GM21737 (cell line): ENCODE results near the gene PXDC1.

Experiments used
- ATAC-seq: cut with Tn5 transposase; IDR thresholded peaks from one replicate; pipeline ENCODE4 v1.9.1; 2021; ENCODE audit warnings: mild to moderate bottlenecking, moderate library complexity; ENCODE audit not compliant: unreplicated experiment

Gene PXDC1, protein sequence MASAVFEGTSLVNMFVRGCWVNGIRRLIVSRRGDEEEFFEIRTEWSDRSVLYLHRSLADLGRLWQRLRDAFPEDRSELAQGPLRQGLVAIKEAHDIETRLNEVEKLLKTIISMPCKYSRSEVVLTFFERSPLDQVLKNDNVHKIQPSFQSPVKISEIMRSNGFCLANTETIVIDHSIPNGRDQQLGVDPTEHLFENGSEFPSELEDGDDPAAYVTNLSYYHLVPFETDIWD

DNA sequence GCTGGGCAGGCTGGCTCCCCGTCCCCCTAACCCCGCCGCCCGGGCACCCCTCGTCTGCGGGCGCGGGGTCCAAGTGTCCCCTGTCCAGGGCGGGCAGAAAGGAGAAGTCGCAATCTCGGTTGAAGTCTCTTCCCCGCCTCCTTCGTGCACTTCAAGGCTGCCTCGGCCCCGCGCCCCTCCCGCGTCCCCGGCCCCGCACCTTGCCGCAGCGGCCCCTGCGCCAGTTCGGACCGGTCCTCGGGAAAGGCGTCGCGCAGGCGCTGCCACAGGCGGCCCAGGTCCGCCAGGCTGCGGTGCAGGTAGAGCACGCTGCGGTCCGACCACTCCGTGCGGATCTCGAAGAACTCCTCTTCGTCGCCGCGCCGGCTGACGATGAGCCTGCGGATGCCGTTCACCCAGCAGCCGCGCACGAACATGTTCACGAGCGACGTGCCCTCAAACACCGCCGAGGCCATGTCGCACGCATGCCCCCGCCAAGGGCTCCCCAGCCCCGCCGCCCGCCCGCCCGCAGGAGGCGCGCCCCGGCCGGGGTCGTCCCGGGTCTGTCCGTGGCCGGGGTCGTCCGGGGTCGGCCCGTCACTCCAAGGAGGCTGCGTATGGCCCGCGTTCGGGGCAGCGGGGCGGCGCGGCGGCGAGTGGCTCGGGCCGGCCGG, at the start of gene PXDC1:
TSS of gene PXDC1 (minus strand) at position 637 of the 653 bp plus-strand sequence. CDS start at position 455, 182 bp downstream.
- peak; percentile 5 for ATAC-seq

DNA sequence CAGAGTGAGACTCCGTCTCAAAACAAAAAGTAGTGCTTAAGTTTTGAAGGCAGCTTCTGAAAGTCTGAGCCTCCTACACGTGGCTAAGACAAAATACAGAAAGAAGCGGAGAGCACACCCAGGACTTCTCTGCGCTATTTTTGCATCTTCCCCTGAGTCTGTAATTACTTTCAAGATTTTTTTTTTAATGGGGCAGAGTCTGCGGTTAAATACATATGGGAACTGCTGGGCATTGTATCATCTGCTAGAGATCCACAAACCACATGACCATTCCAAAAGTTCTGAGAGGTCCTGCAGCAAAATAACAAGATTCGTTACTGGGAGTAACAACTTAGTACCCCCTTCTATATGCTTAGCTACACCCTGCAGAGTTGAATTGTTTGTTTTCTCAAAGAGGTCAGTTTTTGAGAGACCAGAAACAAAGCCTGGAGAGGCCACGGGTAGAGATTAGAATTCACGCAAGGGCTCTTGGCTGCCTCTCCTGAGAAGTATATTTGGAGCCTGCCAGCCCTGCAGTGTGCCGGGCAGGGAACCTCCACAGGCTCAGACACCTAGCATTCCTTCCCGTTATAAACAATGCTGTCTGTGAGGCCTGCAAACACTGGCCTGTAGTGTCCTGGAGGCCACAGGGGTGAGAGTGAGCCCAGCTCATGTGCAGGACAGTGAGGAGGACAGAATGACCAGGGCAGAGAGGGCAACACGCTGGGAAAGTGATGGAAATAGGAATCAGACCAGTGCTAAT, 49.5 kb upstream of the PXDC1 start:
- no peak for ATAC-seq

DNA sequence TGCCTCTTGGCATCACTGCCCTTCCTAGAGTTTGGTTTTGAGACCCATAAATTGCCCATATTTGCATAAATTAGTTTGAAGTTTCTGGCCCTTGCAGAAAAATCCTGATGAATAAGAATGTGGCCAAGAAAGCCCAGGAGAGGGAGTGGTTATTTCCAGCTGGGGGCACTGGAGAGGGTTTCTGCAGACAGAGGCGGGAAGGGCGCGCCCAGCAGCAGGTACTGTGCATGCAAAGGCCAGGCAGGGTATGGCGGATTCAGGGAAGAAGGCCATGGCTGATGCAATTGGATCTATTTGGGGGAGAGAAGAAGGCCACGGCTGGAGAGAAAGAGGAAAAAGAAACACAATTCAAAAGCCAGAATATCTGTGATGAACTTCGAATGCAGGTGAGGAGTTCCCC, 48.2 kb upstream of the PXDC1 start:
- no peak for ATAC-seq

DNA sequence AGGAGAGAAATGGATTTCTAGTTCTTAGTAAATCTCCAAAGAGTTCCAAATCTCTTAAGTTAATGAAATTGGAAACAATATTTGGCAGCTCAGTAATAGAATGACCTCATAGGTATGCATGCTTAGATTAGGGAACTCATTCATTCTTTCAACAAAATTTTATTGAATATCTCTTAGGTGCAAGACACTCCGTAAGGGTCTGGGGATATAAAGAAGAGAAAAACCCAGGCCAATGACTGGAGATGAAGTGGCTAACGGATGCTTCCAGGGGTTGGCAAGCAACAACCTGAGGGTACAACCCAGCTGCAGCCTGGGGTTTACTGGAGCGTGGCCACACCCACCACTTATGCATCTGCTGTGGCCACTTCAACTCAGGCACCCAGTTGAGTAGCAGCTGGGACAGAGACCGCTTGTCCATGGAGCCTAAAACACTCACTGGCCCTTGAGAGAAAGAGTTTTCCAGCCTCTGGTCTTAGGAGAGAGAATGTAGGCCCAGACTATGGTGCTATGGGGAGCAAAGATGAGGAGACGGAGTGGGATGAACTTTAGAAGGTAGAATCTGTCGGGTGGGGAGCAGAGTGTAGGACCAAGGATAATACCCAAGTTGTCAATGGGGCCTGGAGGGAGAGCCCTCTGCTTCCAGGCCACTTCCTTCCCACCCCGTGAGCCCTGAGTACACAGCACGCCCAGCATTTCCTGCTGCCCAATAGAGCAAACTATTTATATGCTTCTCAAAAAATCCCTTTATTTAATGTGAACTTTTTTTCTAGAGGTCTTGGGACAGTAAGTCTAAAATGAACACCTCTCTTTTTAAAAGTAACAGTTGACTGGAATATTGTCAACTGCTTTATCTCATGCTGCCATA, 46.8 kb upstream of the PXDC1 start:
- ATAC-seq = no peak

DNA sequence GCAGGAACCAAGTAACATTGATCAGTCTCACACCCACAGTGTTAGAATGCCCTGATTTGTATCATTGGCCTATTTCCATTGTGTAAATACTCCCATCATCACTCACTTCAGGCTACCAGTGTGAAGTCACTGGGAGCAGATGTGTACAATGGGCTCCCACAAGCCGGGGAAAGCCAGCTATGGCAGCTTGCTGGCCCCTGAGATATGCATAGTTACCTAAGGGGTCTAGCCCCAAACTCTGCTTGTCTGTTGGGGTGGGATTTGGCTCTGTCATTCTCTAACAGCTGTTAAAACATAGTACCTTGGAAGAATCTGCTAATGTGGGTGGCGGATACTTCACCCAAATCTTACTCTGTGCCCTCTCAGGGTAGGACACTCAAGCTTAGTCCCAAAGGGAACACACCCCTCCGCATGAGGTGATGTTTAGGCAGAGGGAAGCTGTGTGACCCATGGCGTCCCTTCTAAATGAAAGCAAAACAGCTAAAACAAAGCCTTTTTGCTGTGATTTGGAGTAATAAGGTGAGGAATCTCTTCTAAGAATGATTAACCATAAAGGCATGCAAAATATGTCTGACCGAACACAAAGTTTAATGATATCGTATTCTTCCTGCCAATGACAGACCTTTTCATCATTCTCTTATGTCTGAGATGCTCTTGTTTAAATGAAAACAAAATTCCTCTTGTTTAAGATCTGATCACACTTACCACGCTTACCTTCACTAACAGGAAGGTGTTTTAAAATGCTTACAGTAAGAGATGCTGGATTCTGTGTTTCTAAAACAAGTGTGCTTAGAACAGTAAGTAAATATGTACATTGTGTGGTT, 45.9 kb upstream of the PXDC1 start:
- no peak for ATAC-seq

DNA sequence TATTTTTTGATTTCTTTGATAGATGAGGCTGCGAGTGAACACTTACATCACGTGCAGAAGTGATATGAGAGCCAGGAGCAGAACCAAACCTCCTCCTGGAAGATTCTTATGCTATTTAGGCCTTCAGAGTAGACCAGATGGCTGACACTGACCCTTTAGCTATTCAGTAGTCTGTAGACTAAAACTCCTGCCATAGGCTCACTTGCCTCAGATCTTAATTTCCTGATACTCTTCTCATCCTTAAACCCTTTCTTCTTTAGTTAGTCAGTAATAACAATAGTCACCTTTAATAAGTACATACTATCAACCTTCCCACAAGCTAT, 45.2 kb upstream of the PXDC1 start:
- ATAC-seq = no peak

DNA sequence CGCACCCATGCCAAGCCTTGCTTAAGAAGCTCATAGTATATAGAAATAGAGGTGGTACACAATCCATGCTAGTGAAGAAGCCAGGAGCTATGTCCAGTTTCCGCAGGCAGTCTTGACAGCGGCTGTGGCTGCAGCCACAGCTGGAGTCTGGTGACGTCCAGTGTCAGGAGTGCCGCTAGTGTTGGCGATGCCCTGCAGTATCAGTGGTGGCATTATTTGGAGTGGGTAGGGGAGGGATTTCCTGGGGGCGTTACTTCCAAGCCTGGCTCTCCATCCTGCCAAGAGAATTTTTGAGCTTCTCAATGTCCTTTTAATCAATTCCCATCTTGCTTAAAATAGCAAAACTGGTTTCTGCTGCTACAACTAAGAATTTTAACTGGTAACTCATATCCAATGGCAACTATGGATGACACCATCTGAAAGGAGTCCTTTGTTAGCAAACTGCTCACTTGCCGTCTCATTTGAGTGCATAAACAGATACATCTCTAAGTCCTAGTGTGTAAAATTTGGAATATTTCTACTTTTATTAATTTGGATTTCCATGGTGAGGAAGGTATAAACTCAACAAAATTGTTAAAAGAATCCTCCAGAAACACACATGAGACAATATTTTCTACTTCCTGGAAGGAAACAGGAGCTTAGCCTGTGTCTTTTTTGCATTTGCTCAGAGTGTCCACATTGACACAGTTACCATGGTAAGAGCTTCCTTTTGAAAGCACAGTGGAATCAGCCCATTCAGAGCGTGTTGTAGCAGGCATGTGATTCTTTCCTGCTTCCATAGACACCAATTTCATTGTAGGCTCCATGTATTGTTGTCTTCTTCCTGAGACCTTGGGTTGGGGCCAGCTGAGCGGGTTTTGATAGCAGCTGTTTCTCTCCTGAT, 44.6 kb upstream of the PXDC1 start:
- no peak for ATAC-seq

DNA sequence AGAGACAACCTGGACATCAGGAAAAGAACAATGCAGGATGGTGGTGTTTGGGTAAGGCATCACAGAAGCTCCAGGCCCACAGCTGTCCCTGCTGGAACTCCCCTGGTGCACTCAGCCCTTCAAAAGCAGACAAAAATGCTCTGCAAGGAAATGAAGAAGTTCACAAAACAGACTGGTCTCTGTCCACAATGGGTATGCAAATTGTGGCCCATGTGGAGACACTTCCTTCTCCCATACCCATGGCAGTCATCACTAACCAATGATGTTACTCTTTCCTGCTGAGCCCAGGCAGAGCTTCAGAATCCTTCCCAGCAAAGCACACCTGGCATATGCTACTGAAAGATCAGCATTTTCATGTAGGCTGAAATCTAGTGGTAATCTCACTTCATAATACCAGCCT, 42.6 kb upstream of the PXDC1 start:
- no peak for ATAC-seq

DNA sequence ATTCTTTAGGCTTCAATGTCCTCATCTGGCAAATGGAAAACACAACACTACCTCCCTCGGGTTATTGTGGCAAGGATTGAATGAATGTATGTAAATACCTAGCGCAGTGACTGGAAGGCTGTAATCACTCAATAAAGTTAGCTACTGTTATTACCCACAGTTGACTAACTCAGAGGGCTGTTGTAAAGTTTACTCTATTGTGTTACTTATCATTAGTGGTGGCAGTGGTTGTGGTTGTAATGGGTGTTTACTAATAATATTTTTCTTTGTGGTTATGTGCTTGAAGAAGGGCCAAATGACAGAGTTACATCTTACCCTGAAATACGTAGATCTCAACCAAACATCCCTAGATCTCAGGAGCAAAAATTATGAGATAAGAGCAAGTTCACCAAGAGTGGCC, 42.0 kb upstream of the PXDC1 start:
- ATAC-seq = no peak

DNA sequence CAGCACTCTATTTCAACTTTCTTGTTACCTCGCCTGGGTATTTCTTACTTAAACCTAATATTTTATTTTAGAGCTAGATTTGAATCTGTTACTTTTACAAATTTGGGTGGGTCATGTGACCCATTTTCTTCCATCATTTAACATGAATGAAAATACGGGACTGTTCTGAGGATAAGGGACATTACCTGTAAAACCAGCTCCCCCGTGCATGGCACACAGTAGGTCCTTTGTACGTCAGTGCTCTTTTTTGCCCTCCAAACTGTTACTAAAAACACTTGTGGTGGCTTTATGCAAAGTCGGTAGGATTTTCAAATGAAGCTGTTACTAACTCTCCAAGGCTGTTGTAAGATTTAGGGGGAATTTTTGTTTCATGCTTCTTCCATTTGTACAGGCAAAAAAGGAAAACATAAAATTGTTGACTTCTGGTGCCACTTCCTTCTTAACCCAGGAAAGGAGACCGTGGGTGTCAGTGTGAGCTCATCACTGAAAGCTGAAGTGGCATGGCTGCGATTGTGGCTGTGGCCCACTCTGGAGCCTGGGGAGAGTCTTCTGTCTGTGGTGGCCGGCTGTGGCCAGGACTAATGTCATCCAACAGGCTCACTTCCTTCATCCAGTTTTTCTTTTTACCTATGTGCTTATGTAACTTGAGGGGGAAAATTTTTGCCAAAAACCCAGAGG, 40.2 kb upstream of the PXDC1 start:
- ATAC-seq = no peak

DNA sequence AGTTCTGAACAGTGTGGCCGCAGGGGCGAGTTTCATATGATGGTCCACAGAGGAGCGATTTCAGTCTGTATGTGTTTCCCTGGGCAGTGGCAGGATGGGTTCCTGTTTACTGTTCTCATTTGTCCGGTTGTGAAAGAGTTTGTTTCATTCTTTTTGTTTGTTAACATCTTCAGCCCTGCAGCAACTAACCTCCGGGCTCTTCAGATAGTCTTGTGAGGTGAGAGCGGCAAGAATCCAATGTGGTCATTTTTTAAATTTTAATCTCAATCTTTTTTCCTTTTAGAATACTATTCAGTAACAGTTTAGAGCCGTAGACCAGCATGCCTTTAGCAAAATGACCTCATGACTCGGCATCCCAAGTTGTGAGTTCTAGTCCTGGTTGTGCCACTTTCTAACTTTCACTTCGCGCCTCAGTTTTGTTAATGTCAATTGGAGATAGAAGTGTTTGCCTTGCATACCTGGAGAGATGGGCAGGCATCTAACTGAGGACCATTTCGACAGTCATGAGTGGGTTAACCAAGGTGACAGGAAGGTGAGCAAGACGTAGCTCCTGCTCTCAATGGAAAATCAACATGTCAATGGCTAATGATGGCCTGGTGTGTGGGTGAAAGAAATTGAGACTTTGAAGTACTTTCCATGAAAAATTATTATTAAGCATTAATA, 38.5 kb upstream of the PXDC1 start:
- ATAC-seq = no peak

DNA sequence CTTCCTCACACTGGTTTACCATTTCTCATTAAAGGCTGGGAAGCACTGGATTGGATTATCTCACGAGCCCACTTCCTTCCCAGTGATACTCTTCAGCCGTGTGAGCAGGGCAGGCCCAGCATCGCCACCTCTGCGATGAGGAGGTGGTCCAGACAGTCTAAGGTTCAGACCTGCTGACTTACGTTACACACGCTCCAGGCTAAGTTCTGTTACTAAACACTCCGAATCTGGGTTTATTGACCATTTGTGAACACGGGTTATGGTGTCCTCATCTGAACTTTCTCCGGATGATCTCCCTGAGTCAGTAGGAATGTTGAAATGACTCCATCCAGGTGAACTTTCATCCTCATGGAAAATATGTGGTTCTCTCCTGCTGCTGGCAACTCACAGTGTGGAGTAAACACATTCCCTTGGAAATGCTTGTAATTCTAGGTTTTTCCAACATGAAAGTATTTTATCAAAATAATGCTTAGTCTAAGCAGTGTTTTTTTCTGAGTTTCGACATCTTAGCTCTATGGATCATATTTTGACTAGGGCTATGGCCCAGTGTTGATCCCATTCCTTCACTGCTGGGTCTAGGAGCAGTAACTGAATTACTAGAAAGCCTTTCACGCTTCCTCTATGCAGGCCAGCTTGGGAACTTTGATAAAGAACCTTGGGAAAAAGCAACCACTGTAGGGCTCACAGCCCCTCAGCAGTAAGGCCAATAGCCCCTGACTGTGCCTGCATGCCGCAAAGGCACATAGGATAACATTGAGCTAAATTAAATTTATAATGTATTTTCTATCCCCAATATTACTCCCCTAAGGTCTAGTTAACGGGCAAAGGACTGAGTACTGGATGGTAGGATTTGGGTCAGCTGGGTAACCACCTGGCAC, 37.7 kb upstream of the PXDC1 start:
- ATAC-seq = no peak

DNA sequence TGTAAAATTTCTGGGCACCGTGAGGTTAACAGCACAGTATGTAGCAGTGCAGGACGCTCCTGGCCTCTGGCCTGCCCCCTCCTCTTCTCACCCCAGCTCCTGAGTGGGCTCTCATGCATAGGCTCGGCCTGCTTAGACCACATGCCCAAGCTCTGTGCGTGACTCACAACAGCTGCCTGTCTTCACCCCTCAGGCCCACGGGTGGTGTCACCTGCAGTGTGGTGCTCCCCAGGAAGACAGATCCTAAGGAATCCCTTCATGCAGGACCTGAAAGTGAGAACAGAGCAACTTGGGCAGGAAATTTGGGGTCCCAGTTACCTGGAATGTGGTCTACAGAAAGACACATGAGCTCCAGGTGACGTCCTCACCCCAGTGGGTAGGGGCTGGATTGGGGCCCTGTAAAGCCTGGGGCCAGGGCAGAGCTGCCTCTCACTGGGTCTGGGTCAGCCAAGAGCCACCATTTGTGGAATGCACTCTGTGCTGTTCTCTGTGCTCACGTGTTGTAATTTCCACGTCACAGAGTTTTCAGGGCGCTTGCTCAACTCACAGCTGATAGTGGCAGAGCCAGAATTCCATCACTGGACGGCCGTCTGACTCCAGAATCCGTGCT, 37.0 kb upstream of the PXDC1 start:
- ATAC-seq = no peak

DNA sequence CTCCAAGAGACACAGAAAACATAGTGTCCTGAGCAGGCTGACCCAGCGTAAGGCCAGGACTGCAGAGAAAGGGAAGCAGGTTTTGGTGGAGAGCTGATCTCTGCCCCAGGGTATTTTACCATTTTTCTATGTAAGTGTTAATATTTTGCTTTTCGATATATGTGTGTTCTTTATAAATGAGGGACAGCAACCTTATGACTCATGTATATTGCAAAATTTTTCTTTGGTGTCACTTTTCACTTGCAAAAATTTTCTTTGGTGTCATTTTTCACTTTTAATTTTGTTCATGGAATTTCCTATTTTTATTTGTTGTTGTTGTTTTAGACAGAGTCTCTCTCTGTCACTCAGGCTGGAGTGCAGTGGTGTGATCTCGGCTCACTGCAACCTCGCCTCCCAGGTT, 34.6 kb upstream of the PXDC1 start:
- ATAC-seq = no peak

DNA sequence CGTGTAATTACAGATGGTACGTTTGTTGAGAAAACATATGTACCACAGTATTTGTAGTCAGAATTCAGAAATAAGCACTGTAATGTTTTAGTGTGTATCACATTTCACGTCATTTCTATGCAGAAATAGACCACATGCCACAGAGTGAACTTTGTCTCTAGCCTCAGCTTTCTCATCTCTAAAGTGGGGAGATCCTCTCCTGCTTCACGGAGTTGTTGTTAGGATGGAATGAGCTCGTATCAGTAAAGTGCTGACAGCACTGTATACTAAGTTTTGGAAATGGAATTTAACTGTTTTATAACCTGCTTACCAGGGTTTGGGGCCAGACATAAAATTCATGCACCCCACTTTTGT, 34.2 kb upstream of the PXDC1 start:
- no peak for ATAC-seq

DNA sequence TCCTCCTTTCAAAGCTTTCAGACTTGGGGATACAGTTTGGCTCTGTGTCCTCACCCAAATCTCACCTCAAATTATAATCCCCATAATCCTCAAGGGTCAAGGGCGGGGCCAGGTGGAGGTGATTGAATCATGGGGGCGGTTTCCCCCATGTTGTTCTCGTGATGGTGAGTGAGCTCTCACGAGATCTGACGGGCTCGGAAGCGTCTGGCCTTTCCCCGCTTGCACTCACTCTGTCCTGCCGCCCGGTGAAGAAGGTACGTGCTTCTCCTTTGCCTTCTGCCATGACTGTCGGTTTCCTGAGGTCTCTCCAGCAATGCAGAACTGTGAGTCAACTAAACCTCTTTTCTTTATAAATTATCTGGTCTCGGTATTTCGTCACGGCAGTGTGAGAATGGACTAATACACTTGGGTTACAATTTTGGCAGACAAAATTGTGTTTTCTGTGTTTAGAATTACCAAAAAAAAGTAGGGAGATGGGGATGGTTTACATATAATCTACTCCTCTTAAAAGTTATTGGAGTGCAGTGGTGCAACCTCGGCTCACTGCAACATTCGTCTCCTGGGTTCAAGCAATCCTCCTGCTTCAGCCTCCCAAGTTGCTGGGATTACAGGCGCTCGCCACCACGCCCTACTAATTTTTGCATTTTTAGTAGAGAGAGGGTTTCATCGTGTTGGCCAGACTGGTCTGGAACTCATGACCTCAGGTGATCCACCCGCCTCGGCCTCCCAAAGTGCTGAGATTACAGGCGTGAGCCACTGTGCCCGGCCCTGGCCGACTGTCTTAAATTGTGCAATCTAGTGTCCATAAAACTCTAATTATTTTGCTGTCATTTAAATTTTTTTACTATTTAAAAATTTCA, 33.6 kb upstream of the PXDC1 start:
- no peak for ATAC-seq
